ENCODE measurements around the gene ARHGAP33. TPM values are rescaled to one million over a fixed set of nuclear protein-coding genes. Genes with fewer than 3 reads are reported as not detected.

Gene ARHGAP33
- total RNA-seq, 1 experiment from 2014 or later: 27.0 TPM

DNA sequence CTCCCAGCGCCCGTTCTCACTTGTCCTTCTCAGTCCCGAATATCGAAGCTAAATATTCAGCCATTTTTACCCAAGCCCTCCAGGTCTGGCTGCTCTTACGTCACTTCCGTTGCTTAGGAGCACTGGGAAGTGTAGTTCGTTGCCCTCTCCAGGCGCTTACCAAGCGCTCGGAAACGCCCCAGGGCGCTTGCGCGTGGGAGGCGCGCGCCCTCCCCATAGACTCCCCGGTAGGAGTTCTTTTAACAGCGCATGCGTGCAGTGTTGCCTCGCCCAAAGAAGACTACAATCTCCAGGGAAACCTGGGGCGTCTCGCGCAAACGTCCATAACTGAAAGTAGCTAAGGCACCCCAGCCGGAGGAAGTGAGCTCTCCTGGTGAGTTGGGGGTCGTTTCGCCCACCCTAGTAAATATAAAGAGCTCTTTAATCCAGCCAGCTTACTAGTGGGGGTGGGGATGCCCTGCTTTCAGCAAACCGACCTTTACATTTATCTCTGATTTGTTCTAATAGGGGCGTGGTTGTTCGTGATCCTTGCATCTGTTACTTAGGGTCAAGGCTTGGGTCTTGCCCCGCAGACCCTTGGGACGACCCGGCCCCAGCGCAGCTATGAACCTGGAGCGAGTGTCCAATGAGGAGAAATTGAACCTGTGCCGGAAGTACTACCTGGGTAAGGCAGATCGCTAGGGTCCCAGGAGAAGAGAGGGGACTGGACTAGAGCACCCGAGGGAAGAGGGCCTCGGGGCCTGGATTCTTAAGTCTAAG is 29.9 kb upstream of the ARHGAP33 start, which contains the start of the genes PSENEN and U2AF1L4:
Gene PSENEN (plus strand): TSS at position 324 of the 759 bp plus-strand sequence. CDS start 280 bp downstream, at position 604.
Gene U2AF1L4 (minus strand): TSS at position 91 of the 759 bp plus-strand sequence. CDS start 27 bp downstream, at position 64.
- CTCF ChIA-PET: interaction anchor here (0.6 to 1.9 kb wide), 8 partner anchors 33 to 690 kb away, joined by 3 to 13 read pairs (median 6); partner anchors contain the start of genes COX6B1 and KIRREL2
- BruUV-seq (replicated peaks): TSS peak; percentile 77

DNA sequence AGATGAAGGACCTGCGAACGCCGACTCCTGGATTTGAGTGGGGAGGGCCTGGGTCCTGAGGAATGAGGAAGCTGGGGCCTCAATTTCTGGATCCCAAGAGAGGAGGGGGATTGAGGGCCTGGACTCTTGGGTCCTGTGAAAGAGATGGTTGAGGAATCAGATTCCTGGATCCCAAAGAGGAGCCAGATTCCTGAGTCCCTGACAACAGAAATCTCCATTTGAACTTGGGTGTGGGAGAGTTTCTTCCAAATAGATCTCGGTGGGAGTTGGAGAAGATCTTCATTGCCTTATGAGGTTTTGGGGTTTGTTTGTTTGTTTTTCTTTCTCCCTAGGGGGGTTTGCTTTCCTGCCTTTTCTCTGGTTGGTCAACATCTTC is 29.3 kb upstream of the ARHGAP33 start:
- DNase-seq: no peak
- TF ChIP-seq, protein P1, sequence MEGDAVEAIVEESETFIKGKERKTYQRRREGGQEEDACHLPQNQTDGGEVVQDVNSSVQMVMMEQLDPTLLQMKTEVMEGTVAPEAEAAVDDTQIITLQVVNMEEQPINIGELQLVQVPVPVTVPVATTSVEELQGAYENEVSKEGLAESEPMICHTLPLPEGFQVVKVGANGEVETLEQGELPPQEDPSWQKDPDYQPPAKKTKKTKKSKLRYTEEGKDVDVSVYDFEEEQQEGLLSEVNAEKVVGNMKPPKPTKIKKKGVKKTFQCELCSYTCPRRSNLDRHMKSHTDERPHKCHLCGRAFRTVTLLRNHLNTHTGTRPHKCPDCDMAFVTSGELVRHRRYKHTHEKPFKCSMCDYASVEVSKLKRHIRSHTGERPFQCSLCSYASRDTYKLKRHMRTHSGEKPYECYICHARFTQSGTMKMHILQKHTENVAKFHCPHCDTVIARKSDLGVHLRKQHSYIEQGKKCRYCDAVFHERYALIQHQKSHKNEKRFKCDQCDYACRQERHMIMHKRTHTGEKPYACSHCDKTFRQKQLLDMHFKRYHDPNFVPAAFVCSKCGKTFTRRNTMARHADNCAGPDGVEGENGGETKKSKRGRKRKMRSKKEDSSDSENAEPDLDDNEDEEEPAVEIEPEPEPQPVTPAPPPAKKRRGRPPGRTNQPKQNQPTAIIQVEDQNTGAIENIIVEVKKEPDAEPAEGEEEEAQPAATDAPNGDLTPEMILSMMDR (IDR thresholded peaks at IDR 0.05; ENCODE audit: unreplicated experiment): no peak
- H3K9me3 Mint-ChIP-seq (ENCODE audit: low read depth, unreplicated experiment): no peaks in the 10 kb centered on the region
- H3K4me3 Mint-ChIP-seq (ENCODE audit: low read depth, unreplicated experiment): peak overlapping the region; percentile 96
- peak overlapping the region; percentile 100 for H3K27ac Mint-ChIP-seq (ENCODE audit: unreplicated experiment)
- intact Hi-C loops (cut with micrococcal nuclease; ENCODE audit: unreplicated experiment): loop anchor here (10.0 kb wide), 1 partner anchor 189 kb away; the partner anchor contains the start of gene LRFN3
- H3K36me3 Mint-ChIP-seq (ENCODE audit: insufficient read depth, unreplicated experiment): peaks cover 62% of the 10 kb centered on the region
- CTCF ChIA-PET: interaction anchor here (0.6 to 1.9 kb wide), 5 partner anchors 32 to 284 kb away, joined by 3 to 13 read pairs (median 3); partner anchors contain the start of genes COX6B1 and KIRREL2
- peaks cover 45% of the 10 kb centered on the region for H3K4me1 Mint-ChIP-seq (ENCODE audit: low read depth, unreplicated experiment)
- no peaks in the 10 kb centered on the region for H3K27me3 Mint-ChIP-seq (ENCODE audit: unreplicated experiment)
- BruUV-seq (replicated peaks): no TSS peak

More for the DNA sequence above, 29.9 kb upstream of the ARHGAP33 start, which contains the start of the genes PSENEN and U2AF1L4:
- Mint-ChIP-seq H3K4me3 (ENCODE audit: low read depth, unreplicated experiment) (peak within 1 kb of the TSS; percentile 96), H3K4me1 (ENCODE audit: low read depth, unreplicated experiment) (peaks cover 51% of the 10 kb centered on the region), H3K9me3 (ENCODE audit: low read depth, unreplicated experiment) (no peaks in the 10 kb centered on the region), H3K36me3 (ENCODE audit: insufficient read depth, unreplicated experiment) (peaks cover 68% of the 10 kb centered on the region), H3K27ac (ENCODE audit: unreplicated experiment) (peak within 1 kb of the TSS; percentile 100), H3K27me3 (ENCODE audit: unreplicated experiment) (no peaks in the 10 kb centered on the region)
- intact Hi-C loops (cut with micrococcal nuclease; ENCODE audit: unreplicated experiment): loop anchor here (10.0 kb wide), 1 partner anchor 189 kb away; the partner anchor contains the start of gene LRFN3
- peak; percentile 97 for DNase-seq
- TF ChIP-seq, protein P1 (IDR thresholded peaks at IDR 0.05; ENCODE audit: unreplicated experiment): no peak

GRCh38 chr19:35746531-35746930 is 28.8 kb upstream of the ARHGAP33 start:
- intact Hi-C loops (cut with micrococcal nuclease; ENCODE audit: unreplicated experiment): loop anchor here (10.0 kb wide), 1 partner anchor 188 kb away; the partner anchor contains the start of gene LRFN3
- Mint-ChIP-seq H3K27me3 (ENCODE audit: unreplicated experiment) (no peaks in the 10 kb centered on the region), H3K4me3 (ENCODE audit: low read depth, unreplicated experiment) (peak overlapping the region; percentile 96), H3K9me3 (ENCODE audit: low read depth, unreplicated experiment) (no peaks in the 10 kb centered on the region), H3K36me3 (ENCODE audit: insufficient read depth, unreplicated experiment) (peaks cover 60% of the 10 kb centered on the region), H3K4me1 (ENCODE audit: low read depth, unreplicated experiment) (peaks cover 45% of the 10 kb centered on the region), H3K27ac (ENCODE audit: unreplicated experiment) (peak overlapping the region; percentile 100)
- DNase-seq: no peak
- CTCF ChIA-PET: interaction anchor here (0.7 kb wide), 1 partner anchor 59 kb away, joined by 3 read pairs; no protein-coding TSS in a partner anchor
- TF ChIP-seq, protein P1 (IDR thresholded peaks at IDR 0.05; ENCODE audit: unreplicated experiment): no peak
- BruUV-seq (replicated peaks): no TSS peak

DNA sequence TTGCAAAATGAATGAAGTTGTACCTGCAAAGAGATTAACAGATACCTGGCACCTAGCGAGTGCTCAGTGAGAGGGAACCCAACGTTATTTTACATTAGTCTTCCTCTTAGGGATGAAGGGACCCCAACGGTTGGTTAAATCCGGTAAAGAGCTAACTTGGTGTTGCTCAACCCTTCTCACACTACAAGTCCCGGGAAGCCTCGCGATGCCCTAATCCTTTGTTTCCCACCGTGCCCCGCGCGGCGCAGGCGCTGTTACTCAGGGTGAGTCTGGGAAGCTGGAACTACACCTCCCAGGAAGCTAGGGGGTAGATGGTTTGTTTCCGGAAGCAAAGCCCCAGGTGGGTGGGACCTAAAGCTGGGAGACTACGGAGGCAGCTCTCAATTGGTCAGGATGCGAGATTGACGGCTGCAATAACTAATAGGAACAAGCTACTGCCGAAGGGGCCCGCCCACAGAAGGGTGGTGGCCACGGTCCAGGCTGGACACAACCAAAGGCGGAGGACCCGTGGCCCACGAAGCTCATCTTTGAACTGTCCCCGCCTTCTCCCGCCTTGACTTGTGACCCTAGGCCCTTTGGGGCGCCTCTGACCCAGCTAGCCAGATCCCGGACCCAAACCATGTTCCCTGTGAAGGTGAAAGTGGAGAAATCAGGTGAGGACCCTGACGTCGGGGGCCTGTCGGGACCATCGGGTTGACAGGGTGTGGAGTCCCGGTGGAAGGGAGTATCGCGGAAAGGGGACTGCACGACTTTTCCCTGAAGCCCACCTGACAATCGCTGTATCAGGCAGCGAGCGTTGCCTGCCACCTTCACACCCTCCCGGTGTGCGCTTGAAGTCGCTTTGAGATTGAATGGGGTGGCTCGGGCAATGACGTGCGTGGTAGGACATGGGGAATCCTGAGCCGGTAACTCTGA is 27.0 kb upstream of the ARHGAP33 start, which contains the start of gene LIN37:
Gene LIN37 (plus strand): TSS at position 471 of the 915 bp plus-strand sequence. CDS start 149 bp downstream, at position 620.
- Mint-ChIP-seq H3K27ac (ENCODE audit: unreplicated experiment) (peak within 1 kb of the TSS; percentile 93), H3K9me3 (ENCODE audit: low read depth, unreplicated experiment) (no peaks in the 10 kb centered on the region), H3K36me3 (ENCODE audit: insufficient read depth, unreplicated experiment) (peaks cover 54% of the 10 kb centered on the region), H3K4me3 (ENCODE audit: low read depth, unreplicated experiment) (peak within 1 kb of the TSS; percentile 90), H3K4me1 (ENCODE audit: low read depth, unreplicated experiment) (peaks cover 45% of the 10 kb centered on the region), H3K27me3 (ENCODE audit: unreplicated experiment) (no peaks in the 10 kb centered on the region)
- BruUV-seq (replicated peaks): TSS peak; percentile 23
- CTCF ChIA-PET: interaction anchor here (0.6 to 1.4 kb wide), 9 partner anchors 11 to 235 kb away, joined by 3 to 12 read pairs (median 4); partner anchors contain the start of gene DMKN
- intact Hi-C loops (cut with micrococcal nuclease; ENCODE audit: unreplicated experiment): loop anchor here (10.0 kb wide), 1 partner anchor 186 kb away; the partner anchor contains the start of gene LRFN3
- TF ChIP-seq, protein P1 (IDR thresholded peaks at IDR 0.05; ENCODE audit: unreplicated experiment): no peak
- DNase-seq: peak; percentile 99
